CD4-positive, alpha-beta T cell treated with Interleukin-4 for 4 hours (primary cell): ENCODE results near the gene COL6A1.

Experiments used
- DNase-seq: peaks from one replicate; pipeline ENCODE4 v3.0.0-alpha.2; 2020

Gene COL6A1

GRCh38 chr21:45982758-45983648 lies 1.4 kb downstream of the COL6A1 start:
- DNase-seq: no peak

DNA sequence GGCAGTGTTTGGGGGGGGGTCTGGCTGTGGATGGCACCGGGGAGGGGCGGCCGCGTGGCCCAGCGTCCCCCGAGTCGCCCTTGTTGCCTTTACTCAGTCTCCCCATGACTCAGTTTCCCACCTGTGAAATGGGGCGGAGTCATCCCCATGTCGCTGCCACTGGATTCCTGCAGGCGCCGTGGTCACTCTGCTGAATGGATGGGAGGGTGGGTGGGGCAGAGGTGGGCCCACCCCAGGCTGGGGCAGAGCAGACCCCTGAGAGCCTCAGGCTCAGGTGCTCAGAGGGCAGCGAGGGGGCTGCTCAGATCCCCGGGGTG lies 2.0 kb downstream of the COL6A1 start:
- DNase-seq: no peak

DNA sequence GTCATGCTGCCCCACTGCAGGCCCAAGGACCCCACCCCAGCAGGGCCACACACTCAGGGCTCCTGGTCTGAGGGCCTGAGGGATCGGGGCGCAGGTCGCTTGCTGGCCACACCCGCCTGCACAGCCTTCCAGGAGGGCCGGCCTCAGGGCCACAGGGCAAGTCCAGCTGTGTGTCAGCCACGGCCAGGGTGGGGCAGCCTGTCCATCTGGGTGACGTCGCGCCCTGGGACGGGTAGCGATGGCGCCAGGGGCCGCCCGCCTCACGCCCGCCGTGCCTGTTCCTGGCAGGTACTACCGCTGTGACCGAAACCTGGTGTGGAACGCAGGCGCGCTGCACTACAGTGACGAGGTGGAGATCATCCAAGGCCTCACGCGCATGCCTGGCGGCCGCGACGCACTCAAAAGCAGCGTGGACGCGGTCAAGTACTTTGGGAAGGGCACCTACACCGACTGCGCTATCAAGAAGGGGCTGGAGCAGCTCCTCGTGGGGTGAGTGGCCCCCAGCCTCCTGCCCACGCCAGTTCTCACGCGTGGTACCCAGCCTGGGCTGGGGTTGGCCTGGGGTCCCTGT lies 2.5 kb downstream of the COL6A1 start:
- no peak for DNase-seq

- no peak for DNase-seq
Measured at GRCh38 chr21:45984584-45985095, 3.1 kb downstream of the COL6A1 start.

- no peak for DNase-seq
Measured at GRCh38 chr21:45985471-45986315, 4.1 kb downstream of the COL6A1 start.

- DNase-seq: no peak
Measured at GRCh38 chr21:45986316-45987051, 4.9 kb downstream of the COL6A1 start.

GRCh38 chr21:45987121-45987711 lies 5.6 kb downstream of the COL6A1 start:
- DNase-seq: no peak

DNA sequence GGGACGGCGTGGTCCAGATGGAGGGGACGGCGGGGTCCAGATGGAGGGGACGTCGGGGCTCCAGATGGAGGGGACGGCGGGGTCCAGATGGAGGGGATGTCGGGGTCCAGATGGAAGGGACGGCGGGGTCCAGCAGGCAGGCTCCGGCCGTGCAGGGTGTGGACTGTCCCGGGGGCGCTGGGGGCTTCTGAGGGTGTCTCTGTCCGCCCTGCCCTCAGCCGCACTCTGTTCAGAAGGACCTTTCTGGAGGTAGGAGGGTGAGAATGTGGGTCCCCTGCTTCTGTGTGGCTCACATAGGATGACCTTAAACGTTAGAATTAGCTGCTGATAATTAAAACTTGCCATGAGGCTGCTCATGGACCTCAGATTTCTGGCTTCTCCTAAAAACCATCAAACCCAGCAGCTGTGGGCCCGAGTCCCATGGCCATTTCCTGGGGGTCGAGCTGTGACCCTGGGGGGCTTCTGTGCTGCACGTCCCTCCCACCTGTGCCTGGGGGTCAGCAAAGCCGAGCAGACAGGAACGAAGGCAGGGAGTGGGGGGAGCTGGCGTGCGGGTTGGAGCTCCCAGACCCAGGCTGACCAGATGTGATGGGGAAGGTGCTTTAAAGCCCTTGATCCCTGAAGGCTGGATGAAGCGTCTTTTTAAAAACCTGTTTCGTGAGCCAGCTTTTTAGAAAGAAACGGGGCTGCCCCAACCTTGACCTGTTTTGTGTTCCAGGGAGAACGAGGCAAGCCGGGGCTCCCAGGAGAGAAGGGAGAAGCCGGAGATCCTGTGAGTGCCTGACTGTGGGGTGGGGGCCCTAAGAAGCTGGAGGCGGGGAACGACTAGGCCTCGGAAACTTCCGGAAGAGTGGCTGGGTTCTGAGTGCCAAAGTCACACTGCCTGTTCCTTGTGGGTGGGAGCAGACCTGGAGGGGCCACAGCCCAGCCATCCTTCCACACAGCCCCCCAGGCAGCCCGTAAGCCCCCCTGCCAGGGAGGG lies 7.1 kb downstream of the COL6A1 start:
- DNase-seq: no peak

GRCh38 chr21:45989355-45990048 lies 7.9 kb downstream of the COL6A1 start:
- DNase-seq: no peak

- DNase-seq: no peak
Measured at GRCh38 chr21:45990049-45990711, 8.6 kb downstream of the COL6A1 start.

DNA sequence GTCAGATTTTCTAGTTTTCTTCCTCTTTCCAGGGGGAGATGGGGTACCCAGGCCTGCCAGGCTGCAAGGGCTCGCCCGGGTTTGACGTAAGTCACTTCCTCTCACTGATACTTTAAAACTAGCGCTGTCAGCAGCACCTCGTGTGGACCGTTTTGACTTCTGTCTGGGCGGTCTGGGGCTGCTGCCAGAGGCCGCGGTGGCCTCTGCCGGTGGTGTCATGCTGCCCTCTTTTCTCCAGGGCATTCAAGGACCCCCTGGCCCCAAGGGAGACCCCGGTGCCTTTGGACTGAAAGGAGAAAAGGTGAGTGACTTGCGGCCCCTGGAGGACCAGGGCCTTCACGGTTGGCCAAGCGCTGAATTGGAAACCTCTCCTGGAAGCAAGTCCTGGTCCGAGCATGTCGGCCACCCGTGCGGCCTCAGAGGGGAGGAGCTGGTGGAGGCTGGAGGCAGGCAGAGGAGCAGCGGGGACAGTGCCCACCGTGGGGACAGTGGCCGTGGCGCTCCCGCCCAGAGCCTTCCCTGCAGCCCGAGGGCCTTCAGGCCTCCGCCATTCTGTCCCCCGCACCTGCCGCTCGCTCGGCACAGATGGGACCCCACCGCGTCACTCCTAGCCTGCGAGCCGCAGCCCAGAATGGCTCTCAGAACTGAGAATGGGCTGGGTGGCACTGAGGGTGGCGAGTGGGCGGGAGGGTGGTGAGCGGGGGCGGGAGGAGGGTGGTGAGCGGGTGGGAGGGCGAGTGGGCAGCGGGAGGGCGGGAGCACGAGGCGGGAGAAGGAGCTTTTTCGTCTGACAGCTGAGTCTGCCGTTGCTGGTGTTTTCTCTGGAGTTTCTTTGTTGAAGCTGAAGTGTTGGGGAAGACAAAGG lies 9.4 kb downstream of the COL6A1 start:
- no peak for DNase-seq

GRCh38 chr21:45991606-45992300 lies 10.2 kb downstream of the COL6A1 start:
- no peak for DNase-seq

DNA sequence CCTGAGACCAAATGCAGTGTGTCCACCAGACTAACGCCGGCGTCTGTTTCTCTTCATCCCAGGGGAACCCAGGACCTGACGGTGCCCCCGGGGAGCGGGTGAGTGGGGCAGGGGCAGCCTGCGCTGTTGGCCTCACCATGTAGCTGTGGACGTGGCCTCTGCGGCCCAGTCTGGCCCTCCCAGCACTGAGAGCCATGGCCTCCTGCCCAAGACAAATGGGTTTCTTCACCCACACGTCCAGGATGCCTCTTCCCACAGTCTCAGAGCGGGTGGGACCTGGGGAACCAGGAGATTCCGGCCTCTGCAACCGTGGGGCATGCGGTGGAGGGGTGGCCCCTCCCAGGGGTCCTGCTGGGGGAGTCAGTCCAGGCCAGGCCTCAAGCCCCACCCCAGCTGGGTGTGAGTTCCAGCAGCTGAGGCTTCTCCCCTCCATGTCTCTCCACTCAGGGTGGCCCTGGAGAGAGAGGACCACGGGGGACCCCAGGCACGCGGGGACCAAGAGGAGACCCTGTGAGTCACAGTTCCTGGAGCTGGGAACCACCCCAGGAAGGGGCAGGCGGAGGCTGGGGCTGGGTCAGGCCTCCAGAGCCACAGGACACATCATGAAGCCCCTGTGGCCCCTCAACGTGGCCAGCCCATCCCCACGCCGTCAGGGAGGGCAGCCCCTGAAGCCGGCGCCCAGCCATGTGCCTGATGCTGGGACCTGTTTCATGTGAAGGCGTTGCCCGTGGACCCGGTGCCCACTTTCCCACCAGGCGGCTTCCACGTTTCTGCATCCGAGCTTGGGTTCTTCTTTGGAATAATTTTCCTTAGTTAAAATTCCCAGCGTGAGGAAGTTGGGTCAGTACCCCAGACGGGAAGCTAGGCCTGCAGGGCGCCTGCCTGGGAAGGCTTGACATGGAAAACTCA lies 11.0 kb downstream of the COL6A1 start:
- no peak for DNase-seq

GRCh38 chr21:45993210-45994085 lies 11.9 kb downstream of the COL6A1 start:
- no peak for DNase-seq

- DNase-seq: no peak
Measured at GRCh38 chr21:45994086-45994661, 12.6 kb downstream of the COL6A1 start.
